HUDEP-2 (cell line): ENCODE measurements around the gene SUGCT.
"Not testable (repeated sequence)": the region's sequence is repeated elsewhere in the genome, so short reads cannot be mapped to it uniquely, and the experiment has no call there.

Source experiments
- DNase-seq, 76 experiments: peaks; one replicate each; lab custom pipeline; 2025; ENCODE audit not compliant: unreplicated experiment in 76 of 76; lab: John Stamatoyannopoulos, UW

The SUGCT gene

GRCh38 chr7:40138973-40139372 is 4.2 kb downstream of the SUGCT start:
- no peak for DNase-seq

GRCh38 chr7:40139891-40140290 is 5.1 kb downstream of the SUGCT start:
- not testable (repeated sequence) for DNase-seq

GRCh38 chr7:40141916-40142315 is 7.1 kb downstream of the SUGCT start:
- not testable (repeated sequence) for DNase-seq

GRCh38 chr7:40145596-40146130 is 10.9 kb downstream of the SUGCT start:
- DNase-seq: not testable (repeated sequence)

- no peak for DNase-seq
These were observed 12.8 kb downstream of the SUGCT start for GRCh38 chr7:40147371-40148246.

GRCh38 chr7:40148247-40148580 is 13.4 kb downstream of the SUGCT start:
- not testable (repeated sequence) for DNase-seq

DNA sequence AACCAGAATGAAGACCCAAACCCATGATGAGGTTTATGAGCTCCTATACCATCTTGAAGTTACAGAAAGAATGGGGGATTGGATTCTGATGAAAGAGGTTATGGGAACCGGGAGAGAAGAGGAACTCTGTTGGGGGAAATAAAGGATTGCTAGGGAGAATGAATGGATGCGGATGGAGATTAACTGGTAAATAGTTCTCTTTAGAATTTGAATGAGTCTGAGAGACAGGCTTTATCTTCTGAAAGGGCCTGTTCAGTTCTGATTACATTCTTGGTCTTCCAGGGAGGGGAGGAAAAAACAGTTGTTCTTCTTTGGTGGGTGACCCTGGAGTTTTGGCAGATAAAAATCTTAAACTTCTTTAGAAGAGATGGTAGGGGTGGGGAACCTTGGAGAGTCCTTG is 13.9 kb downstream of the SUGCT start:
- no peak for DNase-seq

- no peak for DNase-seq
These were observed 16.7 kb downstream of the SUGCT start for GRCh38 chr7:40151504-40151903.

DNA sequence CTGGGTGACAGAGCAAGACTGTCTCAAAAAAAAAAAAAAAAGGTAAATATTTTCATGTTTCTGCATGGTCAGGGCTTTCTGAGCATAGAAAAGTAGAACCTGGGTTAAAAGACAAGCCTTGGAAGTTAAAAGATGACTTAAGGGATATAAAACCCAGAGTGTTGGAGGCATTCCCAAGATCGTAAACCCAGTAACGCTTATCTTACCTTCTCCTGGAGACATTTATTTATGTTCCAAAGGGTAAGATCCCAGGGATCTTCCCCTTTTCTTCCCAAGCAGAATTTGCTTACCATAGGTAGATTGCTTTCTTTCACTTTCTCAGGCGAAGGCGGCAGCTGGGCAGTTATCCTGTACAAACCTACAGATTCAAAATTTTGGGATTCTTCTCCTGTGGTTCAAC is 22.2 kb downstream of the SUGCT start:
- no peak for DNase-seq

DNA sequence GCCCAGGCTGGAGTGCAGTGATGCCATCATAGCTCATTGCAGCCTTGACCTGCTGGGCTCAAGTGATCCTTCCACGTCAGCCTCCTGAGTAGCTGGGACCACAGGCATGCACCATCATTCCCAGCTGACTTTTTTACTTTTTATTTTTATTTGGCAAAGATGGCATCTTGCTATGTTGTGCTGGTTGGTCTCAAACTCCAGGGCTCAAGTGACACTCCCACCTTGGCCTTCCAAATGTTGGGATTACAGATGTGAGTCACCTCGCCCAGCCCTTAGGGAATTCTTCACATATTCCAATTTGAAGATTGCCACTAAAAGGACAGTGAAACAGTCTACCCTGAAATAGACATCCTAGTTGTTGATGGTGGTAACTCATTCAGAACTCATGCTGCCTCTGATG is 27.7 kb downstream of the SUGCT start:
- DNase-seq: no peak

- DNase-seq: no peak
These were observed 30.4 kb downstream of the SUGCT start for GRCh38 chr7:40165216-40165615.

- no peak for DNase-seq
These were observed 32.5 kb downstream of the SUGCT start for GRCh38 chr7:40167291-40167690.

DNA sequence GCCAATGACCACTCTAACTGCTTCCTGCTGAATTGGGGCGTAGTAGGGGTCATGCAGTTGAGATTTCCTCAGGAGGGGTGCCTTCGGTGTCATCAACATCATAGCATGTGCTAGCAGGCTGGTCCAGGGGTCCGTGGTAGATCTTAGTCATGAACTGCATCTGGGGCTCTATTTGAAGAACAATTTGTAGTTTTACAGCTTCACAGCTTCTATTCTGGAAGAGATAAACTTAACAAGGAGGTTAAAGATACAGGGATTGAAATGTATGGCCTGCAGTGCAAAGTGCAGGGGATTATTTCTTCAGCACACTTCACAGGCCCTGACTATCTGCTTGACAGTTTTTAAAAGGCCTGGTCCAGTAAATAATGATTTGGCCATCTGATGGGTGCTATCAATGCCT is 33.5 kb downstream of the SUGCT start:
- not testable (repeated sequence) for DNase-seq

GRCh38 chr7:40173121-40173520 is 38.3 kb downstream of the SUGCT start:
- not testable (repeated sequence) for DNase-seq

- not testable (repeated sequence) for DNase-seq
These were observed 40.5 kb downstream of the SUGCT start for GRCh38 chr7:40175256-40175655.

DNA sequence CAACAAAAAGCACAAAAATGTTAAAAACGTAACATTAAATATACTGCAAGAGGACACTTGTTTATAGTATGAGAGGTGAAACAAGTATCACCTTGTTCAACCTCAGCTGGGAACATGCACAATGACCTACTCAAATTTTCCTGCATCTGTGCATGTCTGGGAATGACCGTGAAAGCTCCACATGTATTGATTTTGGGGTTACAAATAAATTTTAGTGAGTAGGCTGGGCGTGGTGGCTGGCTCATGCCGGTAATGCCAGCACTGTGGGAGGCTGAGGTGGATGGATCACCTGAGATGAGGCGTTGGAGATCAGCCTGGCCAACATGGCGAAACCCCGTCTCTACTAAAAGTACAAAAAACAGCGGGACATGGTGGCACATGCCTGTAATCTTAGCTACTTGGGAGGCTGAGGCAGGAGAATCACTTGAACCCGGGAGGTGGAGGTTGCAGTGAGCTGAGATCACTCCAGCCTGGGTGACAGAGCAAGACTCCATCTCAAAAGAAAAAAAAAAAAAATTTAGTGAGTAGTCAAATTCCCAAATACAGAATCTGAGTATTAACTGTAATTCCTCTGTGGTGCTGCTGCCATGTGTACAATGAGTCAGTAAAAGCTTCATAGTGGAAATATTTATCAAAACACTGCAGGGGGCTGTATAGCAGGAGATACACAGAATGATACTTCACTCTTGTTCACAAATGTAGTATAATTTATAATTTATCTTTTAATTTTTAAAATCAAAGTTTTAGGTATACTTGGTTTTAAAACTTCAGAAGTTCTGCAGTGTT is 41.1 kb downstream of the SUGCT start:
- no peak for DNase-seq

- no peak for DNase-seq
These were observed 42.3 kb downstream of the SUGCT start for GRCh38 chr7:40177071-40177470.

- DNase-seq: no peak
These were observed 47.6 kb downstream of the SUGCT start for GRCh38 chr7:40182452-40182851.

DNA sequence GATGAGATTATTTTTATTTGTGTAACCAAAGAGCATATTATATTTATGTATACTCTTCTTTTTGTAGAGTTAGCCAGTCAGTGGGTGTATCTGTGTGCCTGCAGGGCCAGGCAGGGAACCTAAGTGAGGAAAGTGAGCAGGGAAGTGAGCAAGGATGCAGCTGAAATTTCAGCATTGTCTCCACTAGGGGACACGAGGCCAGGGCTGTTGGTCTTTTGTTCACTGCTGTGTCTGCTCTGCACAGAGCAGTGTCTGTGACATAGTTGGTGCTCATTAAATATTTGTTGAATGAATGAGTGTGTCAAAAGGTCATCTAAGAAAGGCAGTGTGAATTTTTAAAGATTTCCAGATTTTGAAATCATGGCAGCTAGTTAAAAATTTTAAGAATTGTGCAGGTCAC is 51.8 kb downstream of the SUGCT start:
- no peak for DNase-seq

DNA sequence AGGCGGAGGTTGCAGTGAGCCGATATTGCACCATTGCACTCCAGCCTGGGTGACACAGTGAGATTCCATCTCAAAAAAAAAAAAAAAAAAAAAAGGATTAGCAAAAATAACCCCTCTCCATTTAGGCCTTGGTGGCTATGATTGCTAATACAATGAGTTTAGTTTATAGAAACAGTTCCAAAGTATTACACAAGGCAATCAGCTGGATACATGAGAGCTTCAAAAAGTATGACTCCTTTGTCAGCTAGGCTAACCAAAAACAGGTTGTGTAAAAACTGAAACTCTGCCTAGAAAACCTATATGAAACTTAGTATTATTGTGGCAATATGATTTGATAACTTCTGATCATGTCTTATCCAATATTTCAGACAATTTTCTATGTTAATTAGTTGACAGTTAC is 57.2 kb downstream of the SUGCT start:
- DNase-seq: no peak

GRCh38 chr7:40194745-40195144 is 59.9 kb downstream of the SUGCT start:
- no peak for DNase-seq

DNA sequence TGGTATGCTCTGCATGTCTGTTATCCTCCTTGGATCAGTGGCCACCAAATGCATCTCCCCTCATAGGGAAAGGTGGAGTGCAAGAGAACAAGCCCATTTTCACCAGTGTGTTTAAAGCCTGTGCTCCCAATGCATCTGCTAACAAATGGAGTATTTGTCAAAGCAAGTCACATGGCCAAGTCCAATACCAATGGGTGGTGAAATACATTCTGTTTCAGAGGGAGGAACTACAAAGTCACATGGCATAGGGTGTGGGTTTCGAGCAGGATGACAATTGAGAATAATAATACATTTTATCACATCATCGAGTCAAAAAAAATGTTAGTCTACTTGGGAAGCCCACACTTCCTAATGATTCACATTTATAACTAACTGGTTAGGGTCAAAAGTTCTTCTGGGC is 62.7 kb downstream of the SUGCT start:
- DNase-seq: no peak
